H1 (cell line): ENCODE data around the gene JDP2.

Experiments used
- MAX ChIP-seq: IDR thresholded peaks from 2 replicates; pipeline ENCODE4 v1.6.1; 2012; ENCODE audit warnings: inconsistent platforms
- RFX5 ChIP-seq: IDR thresholded peaks from 2 replicates; pipeline ENCODE4 v1.6.1; 2011; ENCODE audit warnings: low read depth, low read length, improper control_type of control experiment, borderline replicate concordance
- SIX5 ChIP-seq: IDR thresholded peaks from 2 replicates; pipeline ENCODE4 v1.6.1; 2011; ENCODE audit warnings: mild to moderate bottlenecking, low read depth, low read length
- SRF ChIP-seq: IDR thresholded peaks from 2 replicates; pipeline ENCODE4 v1.6.1; 2011; ENCODE audit warnings: mild to moderate bottlenecking, low read depth, low read length, moderate library complexity

GRCh38 chr14:75446447-75446846 lies 18.6 kb downstream of the JDP2 start:
- no peak for TF ChIP-seq SIX5
- TF ChIP-seq RFX5, result no peak
- no peak for TF ChIP-seq SRF
- no peak for TF ChIP-seq MAX
